ENCODE data around the gene ADCY4.

DNA sequence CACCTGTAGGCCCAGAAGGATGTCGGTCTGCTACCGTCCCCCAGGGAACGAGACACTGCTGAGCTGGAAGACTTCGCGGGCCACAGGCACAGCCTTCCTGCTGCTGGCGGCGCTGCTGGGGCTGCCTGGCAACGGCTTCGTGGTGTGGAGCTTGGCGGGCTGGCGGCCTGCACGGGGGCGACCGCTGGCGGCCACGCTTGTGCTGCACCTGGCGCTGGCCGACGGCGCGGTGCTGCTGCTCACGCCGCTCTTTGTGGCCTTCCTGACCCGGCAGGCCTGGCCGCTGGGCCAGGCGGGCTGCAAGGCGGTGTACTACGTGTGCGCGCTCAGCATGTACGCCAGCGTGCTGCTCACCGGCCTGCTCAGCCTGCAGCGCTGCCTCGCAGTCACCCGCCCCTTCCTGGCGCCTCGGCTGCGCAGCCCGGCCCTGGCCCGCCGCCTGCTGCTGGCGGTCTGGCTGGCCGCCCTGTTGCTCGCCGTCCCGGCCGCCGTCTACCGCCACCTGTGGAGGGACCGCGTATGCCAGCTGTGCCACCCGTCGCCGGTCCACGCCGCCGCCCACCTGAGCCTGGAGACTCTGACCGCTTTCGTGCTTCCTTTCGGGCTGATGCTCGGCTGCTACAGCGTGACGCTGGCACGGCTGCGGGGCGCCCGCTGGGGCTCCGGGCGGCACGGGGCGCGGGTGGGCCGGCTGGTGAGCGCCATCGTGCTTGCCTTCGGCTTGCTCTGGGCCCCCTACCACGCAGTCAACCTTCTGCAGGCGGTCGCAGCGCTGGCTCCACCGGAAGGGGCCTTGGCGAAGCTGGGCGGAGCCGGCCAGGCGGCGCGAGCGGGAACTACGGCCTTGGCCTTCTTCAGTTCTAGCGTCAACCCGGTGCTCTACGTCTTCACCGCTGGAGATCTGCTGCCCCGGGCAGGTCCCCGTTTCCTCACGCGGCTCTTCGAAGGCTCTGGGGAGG, 23.9 kb downstream of the ADCY4 start, which contains the start of gene LTB4R:
- TF ChIP-seq CTCF (IDR thresholded peaks at IDR 0.05) (peak; percentile 81), ZFX (IDR thresholded peaks at IDR 0.05; ENCODE audit: borderline replicate concordance) (no peak)
